ENCODE data around the gene ZC3H10.

ZC3H10 gene, protein sequence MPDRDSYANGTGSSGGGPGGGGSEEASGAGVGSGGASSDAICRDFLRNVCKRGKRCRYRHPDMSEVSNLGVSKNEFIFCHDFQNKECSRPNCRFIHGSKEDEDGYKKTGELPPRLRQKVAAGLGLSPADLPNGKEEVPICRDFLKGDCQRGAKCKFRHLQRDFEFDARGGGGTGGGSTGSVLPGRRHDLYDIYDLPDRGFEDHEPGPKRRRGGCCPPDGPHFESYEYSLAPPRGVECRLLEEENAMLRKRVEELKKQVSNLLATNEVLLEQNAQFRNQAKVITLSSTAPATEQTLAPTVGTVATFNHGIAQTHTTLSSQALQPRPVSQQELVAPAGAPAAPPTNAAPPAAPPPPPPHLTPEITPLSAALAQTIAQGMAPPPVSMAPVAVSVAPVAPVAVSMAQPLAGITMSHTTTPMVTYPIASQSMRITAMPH

DNA sequence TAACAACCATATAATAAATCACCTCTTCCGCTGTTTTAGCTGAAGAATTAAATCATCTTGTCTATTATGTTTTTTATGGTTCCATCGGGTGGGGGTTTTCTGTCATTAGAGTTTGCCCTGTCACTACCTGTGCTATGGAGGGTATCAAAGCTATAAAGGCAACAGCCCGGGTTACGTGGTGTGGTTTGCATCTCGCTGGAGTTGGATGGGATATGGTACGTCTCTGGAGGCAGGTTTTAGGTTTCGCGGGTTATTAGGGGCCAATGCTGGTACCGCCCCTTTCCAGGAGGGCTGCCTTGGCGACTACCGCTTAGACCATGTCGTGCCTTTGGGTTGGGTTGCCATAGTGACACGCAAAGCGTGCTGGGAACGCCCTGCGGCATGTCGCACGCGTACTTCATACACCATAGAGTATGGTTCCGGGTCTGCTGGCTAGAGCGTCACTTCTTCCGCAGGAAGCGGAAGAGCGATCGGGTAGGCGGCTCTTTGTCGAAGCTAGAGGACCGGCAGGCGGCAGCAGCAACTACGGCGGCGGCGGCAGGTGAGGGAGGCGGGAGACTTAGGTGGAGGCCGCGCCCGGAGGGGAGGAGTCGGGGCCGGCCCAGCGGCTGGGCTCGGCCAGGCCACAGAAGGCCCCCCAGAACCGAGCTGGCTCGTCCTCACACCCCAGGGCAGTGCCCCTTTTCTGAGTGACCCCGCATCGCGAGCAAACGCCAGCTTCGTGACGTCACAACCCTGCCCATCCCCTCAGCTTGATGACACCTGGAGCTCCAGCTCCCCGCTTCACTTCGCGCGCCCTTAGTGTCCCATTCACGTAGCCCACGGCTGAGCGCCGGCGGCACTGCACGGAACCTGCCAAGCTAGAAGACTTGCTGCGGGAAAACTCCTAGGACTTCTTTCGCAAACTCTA is at the start of gene ZC3H10:
Gene ZC3H10, plus strand, starts transcription at position 489 of the 910 bp plus-strand sequence. CDS start 2,297 bp downstream, outside the sequence.
- TF ChIP-seq GATA3 (IDR thresholded peaks at IDR 0.05; ENCODE audit: low read depth, low read length) = no peak
- no peak for TF ChIP-seq GATA2 (IDR thresholded peaks at IDR 0.05; ENCODE audit: low read depth, low read length)

- TF ChIP-seq GATA2 (IDR thresholded peaks at IDR 0.05; ENCODE audit: low read depth, low read length) = no peak
- no peak for TF ChIP-seq GATA3 (IDR thresholded peaks at IDR 0.05; ENCODE audit: low read depth, low read length)
Measured at GRCh38 chr12:56071648-56072047, 46.4 kb upstream of the ZC3H10 start.

- TF ChIP-seq GATA2 (IDR thresholded peaks at IDR 0.05; ENCODE audit: low read depth, low read length) (no peak), GATA3 (IDR thresholded peaks at IDR 0.05; ENCODE audit: low read depth, low read length) (no peak)
Measured at GRCh38 chr12:56074396-56074795, 43.7 kb upstream of the ZC3H10 start.

GRCh38 chr12:56078427-56078826 is 39.6 kb upstream of the ZC3H10 start:
- no peak for TF ChIP-seq GATA3 (IDR thresholded peaks at IDR 0.05; ENCODE audit: low read depth, low read length)
- no peak for TF ChIP-seq GATA2 (IDR thresholded peaks at IDR 0.05; ENCODE audit: low read depth, low read length)

- TF ChIP-seq GATA2 (IDR thresholded peaks at IDR 0.05; ENCODE audit: low read depth, low read length) = no peak
- TF ChIP-seq GATA3 (IDR thresholded peaks at IDR 0.05; ENCODE audit: low read depth, low read length) = no peak
Measured at GRCh38 chr12:56078931-56079722, 38.9 kb upstream of the ZC3H10 start.

DNA sequence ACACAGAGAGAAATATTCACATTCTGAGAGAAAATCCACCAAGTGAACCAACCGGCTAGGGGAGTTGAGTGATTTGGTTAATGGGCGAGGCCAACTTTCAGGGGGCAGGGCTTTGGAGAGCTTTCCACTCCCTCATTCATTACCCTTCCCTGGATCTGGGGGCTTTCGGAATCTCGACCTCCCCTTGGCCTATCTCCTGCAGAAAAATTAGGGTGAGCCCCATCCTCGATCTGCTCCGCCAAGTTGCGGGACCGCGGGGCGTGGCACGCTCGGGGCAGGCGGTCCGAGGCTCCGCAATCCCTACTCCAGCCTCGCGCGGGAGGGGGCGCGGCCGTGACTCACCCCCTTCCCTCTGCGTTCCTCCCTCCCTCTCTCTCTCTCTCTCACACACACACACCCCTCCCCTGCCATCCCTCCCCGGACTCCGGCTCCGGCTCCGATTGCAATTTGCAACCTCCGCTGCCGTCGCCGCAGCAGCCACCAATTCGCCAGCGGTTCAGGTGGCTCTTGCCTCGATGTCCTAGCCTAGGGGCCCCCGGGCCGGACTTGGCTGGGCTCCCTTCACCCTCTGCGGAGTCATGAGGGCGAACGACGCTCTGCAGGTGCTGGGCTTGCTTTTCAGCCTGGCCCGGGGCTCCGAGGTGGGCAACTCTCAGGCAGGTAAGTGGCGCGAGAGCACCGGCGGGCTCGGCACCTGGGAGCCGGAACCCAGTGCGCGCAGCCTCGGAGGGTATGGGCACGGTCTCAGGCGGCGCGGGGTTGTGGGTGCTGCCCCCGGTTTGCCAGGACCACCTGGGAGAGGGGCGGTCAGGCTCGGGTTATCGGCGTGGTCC is 38.1 kb upstream of the ZC3H10 start, which contains the start of gene ERBB3:
Gene ERBB3, plus strand, starts transcription at position 443 of the 833 bp plus-strand sequence. Its CDS starts 136 bp downstream, at position 579.
- no peak for TF ChIP-seq GATA2 (IDR thresholded peaks at IDR 0.05; ENCODE audit: low read depth, low read length)
- TF ChIP-seq GATA3 (IDR thresholded peaks at IDR 0.05; ENCODE audit: low read depth, low read length) = no peak

DNA sequence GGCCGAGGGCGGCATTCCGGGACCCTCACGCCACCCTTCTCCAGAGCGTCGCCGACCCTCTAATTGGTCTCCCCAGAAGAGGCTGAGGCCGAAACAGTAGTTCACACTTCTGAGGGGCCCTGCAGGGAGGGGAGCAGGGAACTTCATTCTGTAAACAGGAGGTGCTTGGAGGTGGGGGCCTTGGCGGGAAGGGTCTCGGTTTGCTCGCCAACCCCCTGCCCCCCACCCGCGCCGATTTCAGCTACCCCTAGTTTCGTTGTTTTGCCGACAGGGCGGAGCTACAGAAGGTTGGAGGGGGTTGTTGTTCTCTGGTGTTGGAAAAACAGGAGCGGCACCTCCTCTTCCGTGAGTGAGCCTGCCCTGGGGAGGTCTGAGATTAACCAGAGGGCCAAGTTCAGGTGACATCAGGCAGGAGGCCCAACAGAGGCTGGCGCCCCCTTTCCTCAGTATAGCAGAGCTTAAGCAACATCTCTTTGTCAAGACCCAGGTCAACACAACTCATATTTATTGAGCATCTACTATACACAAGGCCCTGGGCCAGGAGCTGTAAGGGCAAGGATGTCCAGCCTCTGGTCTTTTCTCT is 37.4 kb upstream of the ZC3H10 start:
- TF ChIP-seq GATA2 (IDR thresholded peaks at IDR 0.05; ENCODE audit: low read depth, low read length) = no peak
- TF ChIP-seq GATA3 (IDR thresholded peaks at IDR 0.05; ENCODE audit: low read depth, low read length) = no peak

GRCh38 chr12:56081393-56082347 is 36.4 kb upstream of the ZC3H10 start:
- no peak for TF ChIP-seq GATA3 (IDR thresholded peaks at IDR 0.05; ENCODE audit: low read depth, low read length)
- TF ChIP-seq GATA2 (IDR thresholded peaks at IDR 0.05; ENCODE audit: low read depth, low read length) = no peak

GRCh38 chr12:56082382-56082781 is 35.7 kb upstream of the ZC3H10 start:
- TF ChIP-seq GATA2 (IDR thresholded peaks at IDR 0.05; ENCODE audit: low read depth, low read length) = no peak
- no peak for TF ChIP-seq GATA3 (IDR thresholded peaks at IDR 0.05; ENCODE audit: low read depth, low read length)

DNA sequence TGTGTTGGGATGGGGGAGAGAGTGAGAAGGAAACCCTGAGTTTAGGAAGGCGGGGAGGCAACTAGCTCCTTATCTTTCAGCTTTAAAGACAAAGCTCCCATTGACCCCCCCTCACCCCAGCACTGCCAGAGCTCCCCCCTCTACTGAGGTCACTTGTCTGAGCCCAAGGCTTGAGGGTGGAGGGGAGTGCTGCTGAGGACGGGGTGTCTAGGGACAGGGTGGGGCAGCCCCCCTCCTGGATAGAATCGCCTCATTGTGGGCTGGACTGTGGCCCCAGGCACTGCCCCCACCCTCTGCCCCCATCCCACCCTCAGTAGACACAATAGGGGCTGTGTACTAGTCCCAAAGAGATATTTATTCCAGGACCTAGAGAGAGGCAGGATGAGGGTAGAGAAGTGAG is 35.1 kb upstream of the ZC3H10 start:
- TF ChIP-seq GATA2 (IDR thresholded peaks at IDR 0.05; ENCODE audit: low read depth, low read length) (no peak), GATA3 (IDR thresholded peaks at IDR 0.05; ENCODE audit: low read depth, low read length) (no peak)

DNA sequence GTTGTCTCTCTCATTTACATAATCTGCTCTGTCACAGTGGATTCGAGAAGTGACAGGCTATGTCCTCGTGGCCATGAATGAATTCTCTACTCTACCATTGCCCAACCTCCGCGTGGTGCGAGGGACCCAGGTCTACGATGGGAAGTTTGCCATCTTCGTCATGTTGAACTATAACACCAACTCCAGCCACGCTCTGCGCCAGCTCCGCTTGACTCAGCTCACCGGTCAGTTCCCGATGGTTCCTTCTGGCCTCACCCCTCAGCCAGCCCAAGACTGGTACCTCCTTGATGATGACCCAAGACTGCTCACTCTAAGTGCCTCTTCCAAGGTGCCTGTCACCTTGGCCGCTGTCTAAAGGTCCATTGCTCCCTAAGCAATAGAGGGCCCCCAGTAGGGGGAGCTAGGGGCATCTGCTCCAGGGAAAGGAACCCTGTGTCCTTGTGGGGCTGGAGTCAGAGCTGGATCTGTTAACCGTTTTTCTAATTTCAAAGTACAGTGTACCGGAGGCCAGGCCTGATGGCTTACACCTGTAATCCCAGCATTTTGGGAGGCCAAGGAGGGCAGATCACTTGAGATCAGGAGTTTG is 33.0 kb upstream of the ZC3H10 start:
- TF ChIP-seq GATA3 (IDR thresholded peaks at IDR 0.05; ENCODE audit: low read depth, low read length) (no peak), GATA2 (IDR thresholded peaks at IDR 0.05; ENCODE audit: low read depth, low read length) (no peak)
